GM12878 (cell line): ENCODE measurements around the gene SP8. TPM values are rescaled to one million over a fixed set of nuclear protein-coding genes. Genes with fewer than 3 reads are reported as not detected.
A peak's percentile ranks its signal among the peaks of the same experiment; 100 is the strongest.

Experiments used
- ATAC-seq: fragments of 200-7000 bp; cut with Tn5 transposase; 3 replicates; pipeline ENCODE4 v1.9.1; 2020; ENCODE audit warnings: mild to moderate bottlenecking, moderate library complexity
- BruUV-seq: library from RNA; stranded (reverse); fragments of 400-500 nt; replicated peaks from 2 replicates; lab custom pipeline; 2021; lab: Mats Ljungman, UMichigan
- CTCF ChIA-PET: fragments of 300-600 bp; sonication (Branson Sonifier 250); formaldehyde crosslinking; extraction: SDS; loops from one replicate; lab custom pipeline; 2021; ENCODE audit warnings: inconsistent platforms; lab: Yijun Ruan, JAX
- POLR2A ChIA-PET: fragments of 350-600 bp; formaldehyde crosslinking; extraction: SDS; loops from one replicate; lab custom pipeline; 2021; ENCODE audit warnings: inconsistent platforms; lab: Charles Lee
- RAD21 ChIA-PET: fragments of 300-600 bp; sonication (Branson Sonifier 250); formaldehyde crosslinking; loops from one replicate; lab custom pipeline; 2023; ENCODE audit warnings: antibody characterized with exemption; ENCODE audit not compliant: unreplicated experiment; lab: Charles Lee
- SMC1A ChIA-PET: fragments of 300-600 bp; sonication (Branson Sonifier 250); formaldehyde crosslinking; loops from one replicate; lab custom pipeline; 2023; ENCODE audit not compliant: unreplicated experiment, uncharacterized antibody; lab: Charles Lee
- DNase-seq: peaks from one replicate; pipeline ENCODE4 v3.0.0-alpha.2; 2011; ENCODE audit warnings: low read depth, low spot score
- FAIRE-seq: peaks from 3 replicates; lab custom pipeline; 2011; peaks lifted over from hg19 to GRCh38; lab: Jason Lieb, UNC
- H2AFZ ChIP-seq: 2 replicates; pipeline ENCODE4 v1.6.0; 2011; ENCODE audit warnings: low read depth, low read length, control low read depth; ENCODE audit not compliant: control insufficient read depth
- H3K27ac ChIP-seq: 2 replicates; pipeline ENCODE4 v1.5.1; 2011; ENCODE audit warnings: control low read depth; ENCODE audit not compliant: control insufficient read depth, insufficient read depth
- H3K27me3 ChIP-seq, 2 experiments: replicated peaks in 1 of 2; 2 replicates each; pipeline versions ENCODE4 v1.6.0 to v1.6.1; 2011; ENCODE audit warnings: low read length in 1 of 2; ENCODE audit not compliant: control insufficient read depth in 2 of 2, insufficient read depth in 2 of 2
- H3K36me3 ChIP-seq, 2 experiments: 2 replicates each; pipeline ENCODE4 v1.5.1; 2011; ENCODE audit warnings: low read length in 1 of 2; ENCODE audit not compliant: control insufficient read depth in 2 of 2, insufficient read depth in 2 of 2
- H3K4me1 ChIP-seq: 2 replicates; pipeline ENCODE4 v1.6.1; 2011; ENCODE audit warnings: mild to moderate bottlenecking, low read length, moderate library complexity, mixed read lengths; ENCODE audit not compliant: control insufficient read depth, insufficient read depth
- H3K4me2 ChIP-seq: 2 replicates; pipeline ENCODE4 v1.6.0; 2011; ENCODE audit warnings: control low read depth; ENCODE audit not compliant: control insufficient read depth, insufficient read depth
- H3K4me3 ChIP-seq: fragments of 200-600 bp; sonication (generic); 2 replicates; pipeline ENCODE4 v1.5.1; 2016
- H3K79me2 ChIP-seq: 2 replicates; pipeline ENCODE4 v1.6.0; 2011; ENCODE audit warnings: low read length; ENCODE audit not compliant: control insufficient read depth, insufficient read depth
- H3K9ac ChIP-seq: 2 replicates; pipeline ENCODE4 v1.8.0; 2011; ENCODE audit warnings: low read length, control low read depth, mixed read lengths; ENCODE audit not compliant: control insufficient read depth, insufficient read depth
- H3K9me3 ChIP-seq: replicated peaks from 3 replicates; pipeline ENCODE4 v1.5.1; 2011; ENCODE audit warnings: mild to moderate bottlenecking, low read length; ENCODE audit not compliant: control insufficient read depth, insufficient read depth
- H4K20me1 ChIP-seq: 2 replicates; pipeline ENCODE4 v1.6.0; 2011; ENCODE audit not compliant: control insufficient read depth, insufficient read depth
- CREM ChIP-seq: IDR thresholded peaks from 2 replicates; pipeline ENCODE4 v1.6.1; 2014; ENCODE audit warnings: antibody characterized with exemption, low read depth
- CTCF ChIP-seq, 3 experiments: IDR thresholded peaks in 2 of 3; conservative IDR thresholded peaks in 1 of 3; 2 replicates each; pipeline ENCODE4 v1.5.1; 2011; ENCODE audit warnings: low read depth in 3 of 3, low read length in 3 of 3, mild to moderate bottlenecking in 3 of 3, control low read depth in 2 of 3, moderate library complexity in 2 of 3, inconsistent platforms in 1 of 3, mixed read lengths in 1 of 3; ENCODE audit not compliant: control insufficient read depth in 2 of 3, insufficient read depth in 1 of 3; ENCODE audit errors: extremely low read depth in 1 of 3
- FOXM1 ChIP-seq: IDR thresholded peaks from 2 replicates; pipeline ENCODE4 v1.6.1; 2012; ENCODE audit warnings: low read depth, mild to moderate bottlenecking, inconsistent platforms, low read length, moderate library complexity
- IKZF1 ChIP-seq: fragments of 450-650 bp; conservative IDR thresholded peaks from 2 replicates; pipeline ENCODE4 v1.6.1; 2017; ENCODE audit warnings: antibody characterized with exemption, mild to moderate bottlenecking
- PAX5 ChIP-seq: IDR thresholded peaks from 2 replicates; pipeline ENCODE4 v1.6.1; 2011; ENCODE audit warnings: low read depth, low read length, borderline replicate concordance
- RCOR1 ChIP-seq: conservative IDR thresholded peaks from 2 replicates; pipeline ENCODE4 v1.6.1; 2012; ENCODE audit warnings: low read depth, low read length, improper control_type of control experiment
- RUNX3 ChIP-seq: IDR thresholded peaks from 2 replicates; pipeline ENCODE4 v1.6.1; 2012; ENCODE audit warnings: low read length, inconsistent platforms
- SKIL ChIP-seq: fragments of 450-650 bp; IDR thresholded peaks from 2 replicates; pipeline ENCODE4 v1.6.1; 2017; ENCODE audit warnings: mild to moderate bottlenecking, low read depth, inconsistent platforms; ENCODE audit not compliant: poor library complexity, severe bottlenecking
- SP1 ChIP-seq: IDR thresholded peaks from one replicate; pipeline ENCODE4 v1.6.1; 2011; ENCODE audit warnings: low read depth, low read length
- USF2 ChIP-seq: IDR thresholded peaks from 2 replicates; pipeline ENCODE4 v1.6.1; 2011; ENCODE audit warnings: low read depth, low read length, improper control_type of control experiment, borderline replicate concordance
- ZBTB11 ChIP-seq: fragments of 450-650 bp; formaldehyde crosslinking; IDR thresholded peaks from 2 replicates; pipeline ENCODE4 v1.5.0; 2022; ENCODE audit warnings: mild to moderate bottlenecking, missing genetic modification characterization
- ZNF274 ChIP-seq: IDR thresholded peaks from one replicate; pipeline ENCODE4 v1.8.0; 2011; ENCODE audit not compliant: insufficient read length, insufficient read depth
- WGBS: methylation state at CpG from one replicate; pipeline ENCODE4 v1.1.6; 2016; ENCODE audit warnings: low lambda C conversion rate; ENCODE audit not compliant: insufficient replicate concordance, insufficient coverage; ENCODE audit errors: missing lambda C conversion rate; 5-methylcytosine and 5-hydroxymethylcytosine counted together
- in situ Hi-C: fragments of 300-500 bp; cut with MboI; formaldehyde crosslinking; loops from 9 replicates; pipeline ENCODE4 v1.14.3; 2018; ENCODE audit warnings: mixed read lengths
- intact Hi-C: fragments of 100-400 bp; cut with micrococcal nuclease; formaldehyde crosslinking; loops from one replicate; pipeline ENCODE4 v1.14.2; 2022; ENCODE audit not compliant: unreplicated experiment
- polyA plus RNA-seq, 11 experiments: library from polyadenylated mRNA; depleted of rRNA in 4 of 11; unstranded in 6 of 11; stranded (reverse) in 5 of 11; fragments of >200 nt; fragmentation: Nextera tagmentation in 4 of 11; fragmentation: Illumina TruSeq in 1 of 11; extraction: Ambion mirVana in 4 of 11; extraction: Trizol in 1 of 11; gene quantifications; 1 replicate in 1 of 11; 2 replicates in 10 of 11; pipeline versions ENCODE4 v1.2.1 to v1.2.3, GENCODE V29; 2011 to 2016; ENCODE audit warnings: inconsistent platforms in 2 of 11, missing spikeins in 2 of 11, low read depth in 1 of 11
- total RNA-seq, 4 experiments: library from RNA; depleted of rRNA in 3 of 4; stranded (reverse); fragments of >200 nt in 3 of 4; fragmentation: Illumina TruSeq in 1 of 4; extraction: Trizol in 1 of 4; gene quantifications; 2 replicates each; pipeline versions ENCODE4 v1.2.1 to v1.2.3, GENCODE V29; 2013 to 2021

SP8 gene
- total and polyA plus RNA-seq, 10 of the 15 experiments (the other 5 are each of a cell fraction or from before 2014, with no cell fraction given), result not detected

GRCh38 chr7:20778063-20778721, 8.5 kb downstream of the SP8 start (continued):
- TF ChIP-seq CTCF (IDR thresholded peaks at IDR 0.05 in 2 of 3, conservative IDR thresholded peaks at IDR 0.05 in 1 of 3; ENCODE audit: control insufficient read depth in 2 of 3, extremely low read depth in 1 of 3, insufficient read depth in 1 of 3, low read depth in 3 of 3, low read length in 3 of 3) (peak; percentile 29 to 50 (median 45); a peak in 4 of 6 replicates), RCOR1 (no peak), PAX5 (no peak), CREM (no peak), FOXM1 (no peak)

GRCh38 chr7:20777377-20778062, 9.2 kb downstream of the SP8 start:
- FAIRE-seq (no peak), ATAC-seq (peak; percentile 53), DNase-seq (no peak)
- Histone ChIP-seq H3K4me3 (no peak overlapping the region), H3K4me1 (no peaks in the 10 kb centered on the region), H3K4me2 (peak overlapping the region; percentile 22; the same call in 1 of the 2 replicates), H3K27ac (no peak overlapping the region), H3K36me3 (no peaks in the 10 kb centered on the region), H3K9me3 (no peaks in the 10 kb centered on the region; the same call in 2 of the 3 replicates), H3K9ac (no peak overlapping the region), H4K20me1 (no peaks in the 10 kb centered on the region), H3K79me2 (no peaks in the 10 kb centered on the region), H2AFZ (no peak overlapping the region), H3K27me3 (peaks cover 3 to 5% of the 10 kb centered on the region in 2 experiments)
- BruUV-seq, result no TSS peak
- 34% methylated on average over 29 of the region's 30 CpGs for WGBS
- in situ Hi-C loops, result loop anchor here (5.0 kb wide), 1 partner anchor 480 kb away; no protein-coding TSS in a partner anchor
- SMC1A ChIA-PET, result interaction anchor here (1.9 kb wide), 1 partner anchor 475 kb away, joined by 6 read pairs; no protein-coding TSS in a partner anchor
- intact Hi-C loops, result loop anchor here (2.0 kb wide), 1 partner anchor 477 kb away; no protein-coding TSS in a partner anchor
- POLR2A ChIA-PET, result no interaction called here
- CTCF ChIA-PET, result interaction anchor here (1.5 kb wide), 1 partner anchor 57 kb away, joined by 4 read pairs; no protein-coding TSS in a partner anchor
- RAD21 ChIA-PET, result interaction anchor here (3.0 kb wide), 1 partner anchor 477 kb away, joined by 15 read pairs; no protein-coding TSS in a partner anchor
- TF ChIP-seq SKIL, result no peak
- TF ChIP-seq ZNF274, result no peak
- TF ChIP-seq IKZF1, result no peak
- TF ChIP-seq USF2, result no peak
- no peak for TF ChIP-seq SP1
- no peak for TF ChIP-seq ZBTB11 (CRISPR knock-in tag)
- no peak for TF ChIP-seq RUNX3
